Measurements from ENCODE around the gene CRYGD.
"Not testable (repeated sequence)": the region's sequence is repeated elsewhere in the genome, so short reads cannot be mapped to it uniquely, and the experiment has no call there.

The CRYGD gene

DNA sequence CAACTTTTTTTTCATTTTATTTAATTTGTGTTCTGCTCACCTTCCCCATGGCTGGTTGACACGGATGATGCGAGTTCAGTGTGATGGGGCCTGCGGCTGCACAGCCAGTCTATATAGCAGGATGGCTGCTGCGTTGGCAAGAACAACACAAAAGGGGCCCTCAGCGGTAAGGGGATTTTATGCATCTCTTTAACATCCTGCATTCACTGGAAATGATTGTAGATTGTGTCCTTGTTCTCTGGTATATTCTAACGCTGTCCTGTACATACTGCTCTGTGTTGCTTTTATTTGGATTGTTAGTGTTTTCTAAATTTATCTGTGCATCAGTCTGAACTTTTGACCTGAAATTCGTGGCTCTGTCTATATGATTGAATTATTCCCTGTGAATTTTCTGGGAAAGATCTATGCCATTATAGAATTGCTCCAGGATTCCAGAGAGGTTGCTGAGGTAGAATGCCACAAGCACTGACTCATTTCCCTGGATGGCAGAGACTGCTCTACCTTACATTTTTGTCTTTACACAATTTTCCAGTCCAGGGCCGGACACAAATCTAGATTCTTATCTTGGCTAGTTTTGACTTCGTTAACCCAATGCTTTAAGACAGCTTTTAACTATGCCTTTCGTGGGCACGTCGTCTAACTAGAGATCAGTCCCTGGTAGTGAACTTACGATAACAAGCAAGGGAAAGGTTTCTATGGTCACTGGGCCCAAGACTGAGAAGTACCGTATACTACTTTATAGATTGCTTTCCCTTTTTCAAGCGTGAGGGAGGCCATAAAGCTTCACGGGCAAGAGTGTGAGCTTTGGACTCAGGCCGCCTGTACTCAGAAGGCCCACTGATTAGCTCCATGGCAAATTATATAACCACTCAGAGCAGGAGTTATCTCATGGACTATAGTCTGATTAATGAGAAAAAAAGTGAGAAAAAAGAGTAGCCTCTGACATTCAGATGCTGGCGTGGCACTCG, 5.7 kb upstream of the CRYGD start, which contains the start of gene CRYGC:
Gene CRYGC, minus strand, starts transcription at position 85 of the 968 bp plus-strand sequence. Its CDS starts 36 bp downstream, at position 49.
- DNase-seq, result no peak

- no peak for DNase-seq
Observed at GRCh38 chr2:208128136-208128535, 3.8 kb upstream of the CRYGD start.

- no peak for DNase-seq
Observed at GRCh38 chr2:208127090-208127489, 2.8 kb upstream of the CRYGD start.

DNA sequence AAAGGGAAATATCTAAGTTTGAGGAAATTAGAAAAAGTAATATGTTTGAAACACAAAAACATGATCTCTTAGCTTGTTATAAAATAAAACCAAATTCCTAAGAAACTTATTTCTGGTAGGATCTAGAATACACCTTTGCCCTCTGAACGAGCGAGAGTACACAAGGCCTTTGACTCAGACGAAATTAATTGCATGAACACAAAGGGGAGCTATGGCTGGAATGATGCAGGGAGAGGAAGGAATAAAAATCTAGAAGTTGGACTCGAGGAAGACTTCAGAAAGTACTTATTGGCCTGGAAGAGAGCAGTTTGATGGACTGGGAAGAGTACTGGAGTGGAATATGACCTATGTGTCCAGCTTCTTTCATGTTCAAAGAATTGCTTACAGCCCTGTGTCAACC, 927 bp upstream of the CRYGD start:
- no peak for DNase-seq

DNA sequence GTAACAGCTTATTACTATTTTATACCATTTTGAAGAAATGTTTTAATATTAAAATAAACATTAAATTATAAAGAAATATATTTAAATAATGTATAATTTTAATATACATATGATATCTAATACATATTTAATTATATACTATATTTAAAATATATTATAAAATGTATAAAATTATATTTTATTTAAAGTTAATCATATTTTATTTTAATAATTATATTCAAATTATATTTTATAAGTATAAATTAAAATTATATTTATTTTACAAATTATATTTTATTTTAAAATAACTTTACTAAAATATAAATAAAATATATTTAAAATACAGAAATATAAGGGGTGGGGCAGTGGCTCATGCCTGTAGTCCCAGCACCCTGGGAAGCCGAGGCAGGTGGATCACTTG, 2.1 kb downstream of the CRYGD start:
- no peak for DNase-seq

- no peak for DNase-seq
Observed at GRCh38 chr2:208118918-208119317, 5.4 kb downstream of the CRYGD start.

- DNase-seq, result not testable (repeated sequence)
Observed at GRCh38 chr2:208117390-208117789, 6.9 kb downstream of the CRYGD start.

DNA sequence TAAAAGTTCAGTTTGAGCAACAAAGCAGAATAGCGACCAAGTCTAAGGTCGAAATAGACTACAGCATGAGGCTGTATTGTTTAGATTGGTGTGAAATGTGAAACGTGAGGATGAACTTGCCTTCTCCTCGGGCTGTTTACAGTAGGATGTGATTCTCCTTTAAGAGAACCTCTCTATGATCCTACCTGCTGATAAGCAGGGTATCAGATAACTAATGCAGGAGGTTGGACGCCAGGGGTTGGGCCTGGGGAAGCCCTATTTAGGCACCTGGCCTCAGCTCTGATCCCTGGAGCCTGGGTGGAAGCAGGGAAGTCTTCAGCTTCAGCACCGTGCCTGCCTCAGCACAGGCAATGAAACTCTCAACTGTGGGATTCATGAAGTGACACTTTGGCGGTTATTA, 11.4 kb downstream of the CRYGD start:
- DNase-seq, result no peak

- DNase-seq, result not testable (repeated sequence)
Observed at GRCh38 chr2:208112273-208112745, 12.0 kb downstream of the CRYGD start.

- no peak for DNase-seq
Observed at GRCh38 chr2:208103616-208104015, 20.7 kb downstream of the CRYGD start.

DNA sequence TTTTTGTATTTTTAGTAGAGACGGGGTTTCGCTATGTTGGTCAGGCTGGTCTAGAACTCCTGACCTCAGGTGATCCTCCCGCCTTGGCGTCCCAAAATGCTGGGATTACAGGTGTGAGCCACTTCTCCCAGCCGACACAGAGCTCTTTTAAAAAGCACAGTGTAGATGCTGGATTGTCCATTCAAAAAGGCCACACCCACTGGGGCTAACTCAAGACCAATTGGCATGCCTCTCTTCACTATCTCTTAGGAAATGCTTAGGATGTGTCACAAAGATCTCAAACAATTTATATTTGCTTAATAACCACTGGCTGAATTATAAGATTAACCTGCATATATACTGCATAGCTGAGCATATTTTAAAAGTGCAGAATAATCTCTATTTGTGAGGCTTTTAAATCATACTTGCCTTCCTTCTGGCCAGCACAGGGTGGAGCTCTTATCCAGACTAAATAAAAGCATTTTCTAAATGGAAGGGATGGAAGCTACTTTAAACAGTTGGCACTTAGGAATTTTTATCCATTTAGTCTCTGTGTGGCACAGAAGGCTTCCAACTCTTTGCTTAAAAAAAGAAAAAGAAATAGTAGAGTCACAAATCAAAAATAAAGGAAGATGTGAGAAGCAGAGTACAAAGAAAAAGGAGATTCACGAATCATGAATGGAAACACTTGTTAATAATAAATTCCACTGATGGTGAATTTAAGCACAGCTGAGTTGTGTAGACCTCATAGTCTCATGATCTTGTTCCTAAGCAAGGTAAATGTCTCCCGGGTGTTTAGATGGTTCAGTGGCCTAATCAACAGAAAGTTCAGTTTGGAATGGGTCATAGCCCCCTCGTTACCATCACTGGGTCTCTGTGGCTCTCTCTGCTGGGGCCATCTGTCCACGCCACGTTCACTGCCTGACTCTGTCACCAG, 22.4 kb downstream of the CRYGD start:
- DNase-seq, result no peak

- DNase-seq, result no peak
Observed at GRCh38 chr2:208099682-208100470, 24.4 kb downstream of the CRYGD start.

DNA sequence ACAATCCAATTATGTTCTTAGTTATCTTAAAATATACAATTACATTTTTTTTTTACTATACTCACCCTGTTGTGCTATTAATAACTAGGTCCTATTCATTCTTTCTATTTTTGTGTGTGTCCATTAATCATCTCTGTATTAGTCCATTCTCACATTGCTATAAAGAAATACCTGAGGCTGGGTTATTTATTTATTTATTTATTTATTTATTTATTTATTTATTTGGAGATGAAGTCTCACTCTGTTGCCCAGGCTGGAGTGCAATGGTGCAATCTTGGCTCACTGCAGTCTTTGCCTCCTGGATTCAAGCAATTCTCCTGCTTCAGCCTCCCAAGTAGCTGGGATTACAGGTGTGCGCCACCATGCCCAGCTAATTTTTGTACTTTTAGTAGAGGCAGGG, 25.6 kb downstream of the CRYGD start:
- DNase-seq, result not testable (repeated sequence)

- DNase-seq, result no peak
Observed at GRCh38 chr2:208098267-208098666, 26.1 kb downstream of the CRYGD start.

- no peak for DNase-seq
Observed at GRCh38 chr2:208097801-208098200, 26.5 kb downstream of the CRYGD start.

DNA sequence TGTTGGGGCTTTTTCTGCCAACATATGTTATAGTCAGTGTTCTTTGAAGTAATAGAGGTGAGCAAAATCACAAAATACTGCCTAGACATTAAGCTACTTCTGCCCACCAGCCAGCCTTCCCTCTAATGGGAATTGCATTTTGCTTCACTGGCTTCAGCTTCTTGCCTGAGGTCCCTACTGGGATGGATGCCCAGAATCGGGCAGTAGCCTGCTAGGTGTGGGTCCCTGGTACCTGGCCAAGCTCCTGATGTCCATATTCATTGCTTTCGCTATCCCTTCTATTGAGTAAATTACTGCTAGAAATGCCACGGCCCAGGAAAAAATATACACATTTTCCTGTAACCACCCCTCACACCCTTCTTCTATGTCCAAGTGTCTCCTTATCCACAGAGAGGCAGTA, 27.0 kb downstream of the CRYGD start:
- DNase-seq, result no peak

GRCh38 chr2:208096080-208096479, 28.2 kb downstream of the CRYGD start:
- DNase-seq, result no peak

- no peak for DNase-seq
Observed at GRCh38 chr2:208093128-208093527, 31.2 kb downstream of the CRYGD start.

DNA sequence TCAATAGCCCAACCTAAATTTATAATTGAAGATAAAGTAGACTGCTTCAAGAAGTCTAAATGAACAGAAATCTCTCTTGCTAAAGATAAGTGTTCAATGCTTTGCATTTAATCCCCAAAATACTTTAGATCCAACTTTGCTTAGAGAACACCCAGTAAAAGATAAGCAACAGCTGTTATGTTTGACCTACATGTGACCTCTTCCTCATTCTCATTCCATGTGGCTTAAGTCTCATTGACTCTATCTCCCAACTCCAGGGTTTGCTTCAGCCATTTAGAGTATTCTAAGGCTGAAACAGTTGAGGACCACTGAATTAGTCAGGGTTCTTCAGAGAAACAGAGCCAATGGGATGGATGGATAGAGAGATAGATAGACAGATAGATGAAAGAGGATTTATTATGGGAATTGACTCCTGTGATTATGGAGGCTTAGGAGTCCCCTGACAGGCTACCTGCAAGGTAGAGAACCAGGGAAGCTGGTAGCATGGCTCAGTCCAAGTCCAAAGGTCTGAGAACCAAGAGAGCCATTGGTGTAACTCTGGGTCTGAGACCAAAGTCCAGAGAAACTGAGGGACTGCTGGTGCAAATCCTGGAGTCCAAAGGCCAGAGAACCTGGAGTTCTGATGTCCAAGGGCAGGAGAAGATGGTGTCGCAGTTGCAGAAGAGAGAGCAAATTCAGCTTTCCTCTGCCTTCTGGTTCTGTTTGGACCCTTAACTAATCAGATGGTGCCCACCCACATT, 32.1 kb downstream of the CRYGD start:
- no peak for DNase-seq

- DNase-seq, result no peak
Observed at GRCh38 chr2:208090420-208090819, 33.9 kb downstream of the CRYGD start.

- no peak for DNase-seq
Observed at GRCh38 chr2:208086029-208086428, 38.3 kb downstream of the CRYGD start.

- DNase-seq, result no peak
Observed at GRCh38 chr2:208083807-208084206, 40.5 kb downstream of the CRYGD start.

All from amniotic stem cell (primary cell).